GM12878 (cell line): ENCODE data around the gene ACAD11. TPM values are rescaled to one million over a fixed set of nuclear protein-coding genes. Genes with fewer than 3 reads are reported as not detected.

Experiments
- ATAC-seq: fragments of 200-7000 bp; cut with Tn5 transposase; 3 replicates; pipeline ENCODE4 v1.9.1; 2020; ENCODE audit warnings: mild to moderate bottlenecking, moderate library complexity
- BruUV-seq: library from RNA; stranded (reverse); fragments of 400-500 nt; replicated peaks from 2 replicates; lab custom pipeline; 2021; lab: Mats Ljungman, UMichigan
- CTCF ChIA-PET: fragments of 300-600 bp; sonication (Branson Sonifier 250); formaldehyde crosslinking; extraction: SDS; loops from one replicate; lab custom pipeline; 2021; ENCODE audit warnings: inconsistent platforms; lab: Yijun Ruan, JAX
- POLR2A ChIA-PET: fragments of 350-600 bp; formaldehyde crosslinking; extraction: SDS; loops from one replicate; lab custom pipeline; 2021; ENCODE audit warnings: inconsistent platforms; lab: Charles Lee
- RAD21 ChIA-PET: fragments of 300-600 bp; sonication (Branson Sonifier 250); formaldehyde crosslinking; loops from one replicate; lab custom pipeline; 2023; ENCODE audit warnings: antibody characterized with exemption; ENCODE audit not compliant: unreplicated experiment; lab: Charles Lee
- SMC1A ChIA-PET: fragments of 300-600 bp; sonication (Branson Sonifier 250); formaldehyde crosslinking; loops from one replicate; lab custom pipeline; 2023; ENCODE audit not compliant: unreplicated experiment, uncharacterized antibody; lab: Charles Lee
- DNase-seq: peaks from one replicate; pipeline ENCODE4 v3.0.0-alpha.2; 2011; ENCODE audit warnings: low read depth, low spot score
- FAIRE-seq: peaks from 3 replicates; lab custom pipeline; 2011; peaks lifted over from hg19 to GRCh38; lab: Jason Lieb, UNC
- H2AFZ ChIP-seq: 2 replicates; pipeline ENCODE4 v1.6.0; 2011; ENCODE audit warnings: low read depth, low read length, control low read depth; ENCODE audit not compliant: control insufficient read depth
- H3K27ac ChIP-seq: 2 replicates; pipeline ENCODE4 v1.5.1; 2011; ENCODE audit warnings: control low read depth; ENCODE audit not compliant: control insufficient read depth, insufficient read depth
- H3K27me3 ChIP-seq, 2 experiments: replicated peaks in 1 of 2; 2 replicates each; pipeline versions ENCODE4 v1.6.0 to v1.6.1; 2011; ENCODE audit warnings: low read length in 1 of 2; ENCODE audit not compliant: control insufficient read depth in 2 of 2, insufficient read depth in 2 of 2
- H3K36me3 ChIP-seq, 2 experiments: 2 replicates each; pipeline ENCODE4 v1.5.1; 2011; ENCODE audit warnings: low read length in 1 of 2; ENCODE audit not compliant: control insufficient read depth in 2 of 2, insufficient read depth in 2 of 2
- H3K4me1 ChIP-seq: 2 replicates; pipeline ENCODE4 v1.6.1; 2011; ENCODE audit warnings: mild to moderate bottlenecking, low read length, moderate library complexity, mixed read lengths; ENCODE audit not compliant: control insufficient read depth, insufficient read depth
- H3K4me2 ChIP-seq: 2 replicates; pipeline ENCODE4 v1.6.0; 2011; ENCODE audit warnings: control low read depth; ENCODE audit not compliant: control insufficient read depth, insufficient read depth
- H3K4me3 ChIP-seq: fragments of 200-600 bp; sonication (generic); 2 replicates; pipeline ENCODE4 v1.5.1; 2016
- H3K79me2 ChIP-seq: 2 replicates; pipeline ENCODE4 v1.6.0; 2011; ENCODE audit warnings: low read length; ENCODE audit not compliant: control insufficient read depth, insufficient read depth
- H3K9ac ChIP-seq: 2 replicates; pipeline ENCODE4 v1.8.0; 2011; ENCODE audit warnings: low read length, control low read depth, mixed read lengths; ENCODE audit not compliant: control insufficient read depth, insufficient read depth
- H3K9me3 ChIP-seq: replicated peaks from 3 replicates; pipeline ENCODE4 v1.5.1; 2011; ENCODE audit warnings: mild to moderate bottlenecking, low read length; ENCODE audit not compliant: control insufficient read depth, insufficient read depth
- H4K20me1 ChIP-seq: 2 replicates; pipeline ENCODE4 v1.6.0; 2011; ENCODE audit not compliant: control insufficient read depth, insufficient read depth
- ASH2L ChIP-seq: fragments of 300-600, 200-600 bp; sonication (generic); IDR thresholded peaks from 2 replicates; pipeline ENCODE4 v1.6.1; 2017; ENCODE audit warnings: low read depth, mild to moderate bottlenecking, borderline replicate concordance
- BACH1 ChIP-seq: fragments of 450-650 bp; IDR thresholded peaks from 2 replicates; pipeline ENCODE4 v1.6.1; 2017; ENCODE audit warnings: mild to moderate bottlenecking, borderline replicate concordance
- BHLHE40 ChIP-seq, 2 experiments: fragments of 450-650 bp in 1 of 2; IDR thresholded peaks; 2 replicates each; pipeline ENCODE4 v1.6.1; 2011 to 2017; ENCODE audit warnings: low read depth in 2 of 2, borderline replicate concordance in 1 of 2, improper control_type of control experiment in 1 of 2, low read length in 1 of 2, mild to moderate bottlenecking in 1 of 2
- BMI1 ChIP-seq: fragments of 450-650 bp; IDR thresholded peaks from 2 replicates; pipeline ENCODE4 v1.6.1; 2016; ENCODE audit warnings: mild to moderate bottlenecking, moderate library complexity, borderline replicate concordance
- CBX3 ChIP-seq: fragments of 200-600 bp; sonication (generic); IDR thresholded peaks from 2 replicates; pipeline ENCODE4 v1.6.1; 2016; ENCODE audit warnings: low read depth, borderline replicate concordance
- EZH2 ChIP-seq: IDR thresholded peaks from 2 replicates; pipeline ENCODE4 v1.6.1; 2012; ENCODE audit warnings: low read depth, mild to moderate bottlenecking, control low read depth, inconsistent platforms, low read length, borderline replicate concordance; ENCODE audit not compliant: control insufficient read depth
- FOXM1 ChIP-seq: IDR thresholded peaks from 2 replicates; pipeline ENCODE4 v1.6.1; 2012; ENCODE audit warnings: low read depth, mild to moderate bottlenecking, inconsistent platforms, low read length, moderate library complexity
- HSF1 ChIP-seq: fragments of 150-350 bp; IDR thresholded peaks from 2 replicates; pipeline ENCODE4 v1.6.1; 2014; ENCODE audit warnings: mild to moderate bottlenecking, low read depth, low read length
- IKZF1 ChIP-seq: fragments of 450-650 bp; conservative IDR thresholded peaks from 2 replicates; pipeline ENCODE4 v1.6.1; 2017; ENCODE audit warnings: antibody characterized with exemption, mild to moderate bottlenecking
- JUNB ChIP-seq: IDR thresholded peaks from 2 replicates; pipeline ENCODE4 v1.6.1; 2016; ENCODE audit warnings: antibody characterized with exemption, mild to moderate bottlenecking
- MTA3 ChIP-seq: IDR thresholded peaks from 2 replicates; pipeline ENCODE4 v1.6.1; 2012; ENCODE audit warnings: low read length, inconsistent platforms, borderline replicate concordance
- NR2C2 ChIP-seq: IDR thresholded peaks from 2 replicates; pipeline ENCODE4 v1.6.1; 2011; ENCODE audit warnings: borderline replicate concordance, low read depth; ENCODE audit not compliant: control insufficient read depth, insufficient read length
- PAX5 ChIP-seq: IDR thresholded peaks from 2 replicates; pipeline ENCODE4 v1.6.1; 2011; ENCODE audit warnings: low read depth, low read length, borderline replicate concordance
- RAD51 ChIP-seq: fragments of 450-650 bp; IDR thresholded peaks from 2 replicates; pipeline ENCODE4 v1.6.1; 2016; ENCODE audit warnings: moderate library complexity, mild to moderate bottlenecking, inconsistent platforms
- SMAD5 ChIP-seq: IDR thresholded peaks from 2 replicates; pipeline ENCODE4 v1.6.1; 2016; ENCODE audit warnings: antibody characterized with exemption, low read depth
- SMC3 ChIP-seq: IDR thresholded peaks from 2 replicates; pipeline ENCODE4 v1.6.1; 2011; ENCODE audit warnings: low read length, improper control_type of control experiment, borderline replicate concordance
- SUZ12 ChIP-seq: fragments of 200-600 bp; sonication (generic); IDR thresholded peaks from one replicate; pipeline ENCODE4 v1.6.1; 2018; ENCODE audit warnings: antibody characterized with exemption, mild to moderate bottlenecking; ENCODE audit not compliant: unreplicated experiment
- YY1 ChIP-seq: IDR thresholded peaks from 2 replicates; pipeline ENCODE4 v1.6.1; 2011; ENCODE audit warnings: low read depth, mild to moderate bottlenecking, low read length
- WGBS: methylation state at CpG from one replicate; pipeline ENCODE4 v1.1.6; 2016; ENCODE audit warnings: low lambda C conversion rate; ENCODE audit not compliant: insufficient replicate concordance, insufficient coverage; ENCODE audit errors: missing lambda C conversion rate; 5-methylcytosine and 5-hydroxymethylcytosine counted together
- in situ Hi-C: fragments of 300-500 bp; cut with MboI; formaldehyde crosslinking; loops from 9 replicates; pipeline ENCODE4 v1.14.3; 2018; ENCODE audit warnings: mixed read lengths
- intact Hi-C: fragments of 100-400 bp; cut with micrococcal nuclease; formaldehyde crosslinking; loops from one replicate; pipeline ENCODE4 v1.14.2; 2022; ENCODE audit not compliant: unreplicated experiment
- polyA plus RNA-seq, 11 experiments: library from polyadenylated mRNA; depleted of rRNA in 4 of 11; unstranded in 6 of 11; stranded (reverse) in 5 of 11; fragments of >200 nt; fragmentation: Nextera tagmentation in 4 of 11; fragmentation: Illumina TruSeq in 1 of 11; extraction: Ambion mirVana in 4 of 11; extraction: Trizol in 1 of 11; gene quantifications; 1 replicate in 1 of 11; 2 replicates in 10 of 11; pipeline versions ENCODE4 v1.2.1 to v1.2.3, GENCODE V29; 2011 to 2016; ENCODE audit warnings: inconsistent platforms in 2 of 11, missing spikeins in 2 of 11, low read depth in 1 of 11
- total RNA-seq, 4 experiments: library from RNA; depleted of rRNA in 3 of 4; stranded (reverse); fragments of >200 nt in 3 of 4; fragmentation: Illumina TruSeq in 1 of 4; extraction: Trizol in 1 of 4; gene quantifications; 2 replicates each; pipeline versions ENCODE4 v1.2.1 to v1.2.3, GENCODE V29; 2013 to 2021
- TF ChIP-seq, protein P1 (sequence below): fragments of 450-650 bp; conservative IDR thresholded peaks from 2 replicates; pipeline ENCODE4 v1.6.1; 2017; ENCODE audit warnings: mild to moderate bottlenecking, moderate library complexity
- TF ChIP-seq, protein P2 (sequence below): IDR thresholded peaks from 2 replicates; pipeline ENCODE4 v1.6.1; 2012; ENCODE audit warnings: low read depth, low read length, improper control_type of control experiment

Gene ACAD11
- total and polyA plus RNA-seq, 10 of the 15 experiments (the other 5 are each of a cell fraction or from before 2014, with no cell fraction given) = 2.4 to 15.9 (median 10.4) TPM

- no TSS peak for BruUV-seq
- RAD21 ChIA-PET = interaction anchor here (0.8 to 2.4 kb wide), 3 partner anchors 66 to 381 kb away, joined by 3 to 7 read pairs (median 4); no protein-coding TSS in a partner anchor
- peak within 1 kb of the TSS; percentile 99 for H3K4me3 ChIP-seq
- H3K4me2 ChIP-seq = peak within 1 kb of the TSS; percentile 97
- POLR2A ChIA-PET = interaction anchor here (1.0 to 1.5 kb wide), 2 partner anchors 243 kb away, joined by 3 to 5 read pairs; partner anchors contain the start of gene DNAJC13
- no peaks in the 10 kb centered on the region for H3K27me3 ChIP-seq
- H3K27ac ChIP-seq = peak within 1 kb of the TSS; percentile 89
- intact Hi-C loops (no loop called here), in situ Hi-C loops (no loop called here)
- DNase-seq = peak; percentile 30
- no peaks in the 10 kb centered on the region; a peak in 1 of 4 replicates for H3K36me3 ChIP-seq
- SMC1A ChIA-PET = interaction anchor here (0.6 to 2.8 kb wide), 5 partner anchors 10 to 968 kb away, joined by 3 to 8 read pairs (median 4); no protein-coding TSS in a partner anchor
- FAIRE-seq = no peak
- ATAC-seq = peak; percentile 85
- H4K20me1 ChIP-seq = no peaks in the 10 kb centered on the region
- peak within 1 kb of the TSS; percentile 90 for H3K9ac ChIP-seq
- peaks cover 55% of the 10 kb centered on the region for H3K79me2 ChIP-seq
- WGBS = under 1% methylated on average over 60 of the region's 64 CpGs
- peak within 1 kb of the TSS; percentile 84 for H2AFZ ChIP-seq
- CTCF ChIA-PET = interaction anchor here (0.7 to 4.2 kb wide), 8 partner anchors 9 to 124 kb away, joined by 3 to 27 read pairs (median 4); partner anchors contain the start of gene NPHP3
- no peaks in the 10 kb centered on the region for H3K9me3 ChIP-seq
- no peaks in the 10 kb centered on the region for H3K4me1 ChIP-seq
- TF ChIP-seq SMC3 (no peak), CBX3 (no peak), IKZF1 (peak; percentile 60), SMAD5 (peak; percentile 62; the same call in 1 of the 2 replicates), BHLHE40 (IDR thresholded peaks at IDR 0.05; ENCODE audit: borderline replicate concordance in 1 of 2, low read depth in 2 of 2, low read length in 1 of 2) (no peak; a peak in 1 of 4 replicates), BACH1 (0 out of 2 replicates have a peak, but pooled peaks have one; percentile 53), YY1 (0 out of 2 replicates have a peak, but pooled peaks have one; percentile 67), EZH2 (no peak), HSF1 (no peak), ASH2L (no peak; the same call in 1 of the 2 replicates), MTA3 (no peak), RAD51 (no peak), FOXM1 (no peak), JUNB (no peak), PAX5 (no peak), BMI1 (no peak), SUZ12 (no peak), NR2C2 (no peak)
- TF ChIP-seq, protein P1, sequence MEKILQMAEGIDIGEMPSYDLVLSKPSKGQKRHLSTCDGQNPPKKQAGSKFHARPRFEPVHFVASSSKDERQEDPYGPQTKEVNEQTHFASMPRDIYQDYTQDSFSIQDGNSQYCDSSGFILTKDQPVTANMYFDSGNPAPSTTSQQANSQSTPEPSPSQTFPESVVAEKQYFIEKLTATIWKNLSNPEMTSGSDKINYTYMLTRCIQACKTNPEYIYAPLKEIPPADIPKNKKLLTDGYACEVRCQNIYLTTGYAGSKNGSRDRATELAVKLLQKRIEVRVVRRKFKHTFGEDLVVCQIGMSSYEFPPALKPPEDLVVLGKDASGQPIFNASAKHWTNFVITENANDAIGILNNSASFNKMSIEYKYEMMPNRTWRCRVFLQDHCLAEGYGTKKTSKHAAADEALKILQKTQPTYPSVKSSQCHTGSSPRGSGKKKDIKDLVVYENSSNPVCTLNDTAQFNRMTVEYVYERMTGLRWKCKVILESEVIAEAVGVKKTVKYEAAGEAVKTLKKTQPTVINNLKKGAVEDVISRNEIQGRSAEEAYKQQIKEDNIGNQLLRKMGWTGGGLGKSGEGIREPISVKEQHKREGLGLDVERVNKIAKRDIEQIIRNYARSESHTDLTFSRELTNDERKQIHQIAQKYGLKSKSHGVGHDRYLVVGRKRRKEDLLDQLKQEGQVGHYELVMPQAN = peak; percentile 51; the same call in 1 of the 2 replicates
- TF ChIP-seq, protein P2, sequence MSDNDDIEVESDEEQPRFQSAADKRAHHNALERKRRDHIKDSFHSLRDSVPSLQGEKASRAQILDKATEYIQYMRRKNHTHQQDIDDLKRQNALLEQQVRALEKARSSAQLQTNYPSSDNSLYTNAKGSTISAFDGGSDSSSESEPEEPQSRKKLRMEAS = no peak
Observed at GRCh38 chr3:132660052-132660810, 622 bp upstream of the ACAD11 start, which contains the start of gene UBA5. TSS of gene UBA5 (plus strand) at chr3:132660329. CDS start at chr3:132660538, 209 bp downstream.
